ENCODE results near the gene PARVG. TPM values are rescaled to one million over a fixed set of nuclear protein-coding genes. Genes with fewer than 3 reads are reported as not detected.

PARVG gene
- total RNA-seq, 4 donors from 2014 or later, result 2.4 to 7.1 (median 5.5) TPM

GRCh38 chr22:44192816-44193534, 12.2 kb downstream of the PARVG start:
- Histone ChIP-seq H3K4me1 (no peaks in the 10 kb centered on the region), H3K27ac (no peak overlapping the region), H3K4me3 (replicated peaks in 1 of 3) (no peak overlapping the region), H3K27me3 (no peaks in the 10 kb centered on the region), H3K9me3 (no peaks in the 10 kb centered on the region), H3K36me3 (no peaks in the 10 kb centered on the region)
- intact Hi-C loops (cut with DNase I), result no loop called here
- no peak for DNase-seq
- no peak for TF ChIP-seq CTCF (IDR thresholded peaks at IDR 0.05)
- 70 to 88% methylated on average over 10 of the region's 11 CpGs for WGBS, 2 donors

- H3K27me3 ChIP-seq, result no peaks in the 10 kb centered on the region
- H3K27ac ChIP-seq, result no peak overlapping the region
- TF ChIP-seq POLR2A (IDR thresholded peaks at IDR 0.05) (no peak), CTCF (IDR thresholded peaks at IDR 0.05) (no peak)
- no peaks in the 10 kb centered on the region for H3K4me1 ChIP-seq
- H3K36me3 ChIP-seq, result no peaks in the 10 kb centered on the region
- WGBS, 2 donors, result 71 to 81% methylated on average over 4 of the region's 4 CpGs
- no peaks in the 10 kb centered on the region for H3K9me3 ChIP-seq
- no peak overlapping the region for H3K4me3 ChIP-seq (replicated peaks in 1 of 3)
- intact Hi-C loops (cut with DNase I), result no loop called here
- no peak for DNase-seq
These were observed 12.8 kb downstream of the PARVG start for GRCh38 chr22:44193535-44193891.

GRCh38 chr22:44194569-44194968, 13.8 kb downstream of the PARVG start:
- Histone ChIP-seq H3K9me3 (no peaks in the 10 kb centered on the region), H3K36me3 (no peaks in the 10 kb centered on the region), H3K4me1 (no peaks in the 10 kb centered on the region), H3K27me3 (no peaks in the 10 kb centered on the region), H3K4me3 (replicated peaks in 1 of 3) (no peak overlapping the region), H3K27ac (no peak overlapping the region)
- TF ChIP-seq POLR2A (IDR thresholded peaks at IDR 0.05) (no peak), CTCF (IDR thresholded peaks at IDR 0.05) (no peak)
- no peak for DNase-seq
- intact Hi-C loops (cut with DNase I), result no loop called here
- 72 to 99% methylated on average over 2 of the region's 2 CpGs for WGBS, 2 donors

GRCh38 chr22:44195189-44195871, 14.6 kb downstream of the PARVG start:
- H3K36me3 ChIP-seq, result no peaks in the 10 kb centered on the region
- H3K27me3 ChIP-seq, result no peaks in the 10 kb centered on the region
- intact Hi-C loops (cut with DNase I), result no loop called here
- DNase-seq, result no peak
- H3K9me3 ChIP-seq, result no peaks in the 10 kb centered on the region
- H3K4me1 ChIP-seq, result no peaks in the 10 kb centered on the region
- WGBS, 2 donors, result 51 to 74% methylated on average over 1 to 5 of the region's 5 CpGs
- TF ChIP-seq CTCF (IDR thresholded peaks at IDR 0.05) (no peak), POLR2A (IDR thresholded peaks at IDR 0.05) (no peak)
- no peak overlapping the region for H3K27ac ChIP-seq
- no peak overlapping the region for H3K4me3 ChIP-seq (replicated peaks in 1 of 3)

- H3K27ac ChIP-seq, result no peak overlapping the region
- no peaks in the 10 kb centered on the region for H3K4me1 ChIP-seq
- H3K9me3 ChIP-seq, result no peaks in the 10 kb centered on the region
- no peaks in the 10 kb centered on the region for H3K36me3 ChIP-seq
- H3K27me3 ChIP-seq, result no peaks in the 10 kb centered on the region
- 77 to 78% methylated on average over 7 of the region's 9 CpGs for WGBS, 2 donors
- TF ChIP-seq POLR2A (IDR thresholded peaks at IDR 0.05) (no peak), CTCF (IDR thresholded peaks at IDR 0.05) (no peak)
- no peak overlapping the region for H3K4me3 ChIP-seq (replicated peaks in 1 of 3)
- intact Hi-C loops (cut with DNase I), result no loop called here
- DNase-seq, result no peak
These were observed 15.5 kb downstream of the PARVG start for GRCh38 chr22:44196241-44196640.
